Measurements from ENCODE around the gene SLC27A3.

The SLC27A3 gene

DNA sequence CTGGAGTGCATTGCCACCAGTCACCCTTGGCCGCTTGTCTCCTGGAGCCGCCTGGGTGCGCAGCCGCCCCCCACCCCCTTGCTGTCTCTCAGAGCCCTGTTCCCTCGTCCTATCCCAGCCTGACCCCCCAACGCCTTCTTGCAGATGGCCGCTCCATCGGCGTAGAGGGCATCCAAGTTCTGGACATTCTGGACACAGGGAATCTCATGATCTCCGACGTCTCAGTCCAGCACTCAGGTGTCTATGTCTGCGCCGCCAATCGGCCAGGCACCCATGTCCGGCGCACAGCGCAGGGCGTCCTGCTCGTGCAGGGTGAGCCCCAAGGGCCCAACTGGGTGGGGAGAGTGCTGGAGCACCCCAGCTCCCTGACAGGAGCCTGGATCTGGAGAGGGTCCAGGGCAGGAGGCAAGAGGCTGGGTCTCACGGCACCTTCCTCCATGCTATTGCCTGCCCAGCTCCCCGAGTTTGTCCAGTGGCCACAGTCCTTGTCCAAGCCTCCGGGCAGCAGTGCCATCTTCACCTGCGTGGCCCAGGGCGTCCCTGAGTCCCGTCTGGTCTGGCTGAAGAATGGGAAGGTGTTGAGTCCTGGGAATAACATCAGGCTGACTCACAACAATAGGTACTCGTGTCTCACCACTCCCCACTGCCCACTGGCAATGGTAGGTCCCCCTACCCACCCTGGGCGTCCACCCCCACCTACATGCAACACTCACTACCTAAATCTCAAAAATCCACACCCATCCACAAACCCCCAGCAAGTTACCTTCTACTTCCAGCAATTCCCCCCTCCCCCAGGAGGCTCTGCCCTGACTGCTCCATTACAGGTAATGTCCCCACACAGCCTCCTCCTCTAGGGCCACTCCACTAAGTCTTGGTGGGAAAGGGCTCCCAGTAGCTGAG is 24.6 kb downstream of the SLC27A3 start:
- DNase-seq, result no peak

DNA sequence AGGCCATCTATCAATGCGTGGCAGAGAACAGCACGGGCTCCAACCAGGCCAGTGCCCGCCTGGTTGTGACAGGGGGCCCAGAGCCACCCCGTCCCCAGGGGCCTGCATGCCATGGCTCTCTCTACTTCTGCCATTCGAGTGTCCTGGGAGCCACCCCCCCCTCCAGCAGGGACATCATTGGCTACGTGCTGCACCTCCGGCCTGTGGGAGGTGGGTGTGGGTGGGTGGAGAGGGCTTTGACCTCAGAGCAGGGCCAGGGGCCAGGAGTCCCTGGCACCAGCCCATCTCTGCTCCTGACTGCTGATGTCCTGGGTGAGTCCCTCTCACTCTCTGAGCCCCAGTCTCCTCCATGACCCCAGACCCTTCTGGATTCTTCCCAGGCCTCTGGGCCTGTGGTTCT is 25.3 kb downstream of the SLC27A3 start:
- no peak for DNase-seq

DNA sequence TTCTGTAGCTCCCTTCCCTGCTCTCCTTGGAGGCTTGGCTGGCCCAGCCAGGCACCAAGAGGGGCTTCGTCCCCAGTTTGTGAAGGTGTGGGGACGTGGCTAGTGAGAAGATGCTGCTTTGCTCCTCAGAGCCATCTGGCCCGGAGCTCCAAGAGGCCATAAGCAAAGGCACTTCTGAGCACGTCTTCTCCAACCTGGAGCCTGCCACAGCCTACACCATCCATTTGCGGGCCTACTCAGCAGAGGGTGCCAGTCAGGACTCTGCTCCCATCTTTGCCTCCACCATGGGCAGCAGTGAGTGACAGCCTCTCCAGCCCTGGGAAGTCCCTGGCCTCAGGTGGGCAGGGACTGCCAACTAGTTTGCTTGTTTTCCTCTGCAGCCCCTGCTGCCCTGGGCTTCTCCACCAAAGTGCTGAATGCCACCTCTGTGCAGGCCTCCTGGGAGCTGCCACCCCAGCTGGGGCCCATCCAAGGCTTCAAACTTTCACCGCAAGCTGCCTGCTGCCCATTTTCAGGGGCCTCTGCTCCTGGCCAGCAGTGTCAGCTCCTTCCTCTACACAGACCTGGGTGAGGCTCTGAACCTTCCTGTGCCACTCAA is 25.9 kb downstream of the SLC27A3 start:
- no peak for DNase-seq

DNA sequence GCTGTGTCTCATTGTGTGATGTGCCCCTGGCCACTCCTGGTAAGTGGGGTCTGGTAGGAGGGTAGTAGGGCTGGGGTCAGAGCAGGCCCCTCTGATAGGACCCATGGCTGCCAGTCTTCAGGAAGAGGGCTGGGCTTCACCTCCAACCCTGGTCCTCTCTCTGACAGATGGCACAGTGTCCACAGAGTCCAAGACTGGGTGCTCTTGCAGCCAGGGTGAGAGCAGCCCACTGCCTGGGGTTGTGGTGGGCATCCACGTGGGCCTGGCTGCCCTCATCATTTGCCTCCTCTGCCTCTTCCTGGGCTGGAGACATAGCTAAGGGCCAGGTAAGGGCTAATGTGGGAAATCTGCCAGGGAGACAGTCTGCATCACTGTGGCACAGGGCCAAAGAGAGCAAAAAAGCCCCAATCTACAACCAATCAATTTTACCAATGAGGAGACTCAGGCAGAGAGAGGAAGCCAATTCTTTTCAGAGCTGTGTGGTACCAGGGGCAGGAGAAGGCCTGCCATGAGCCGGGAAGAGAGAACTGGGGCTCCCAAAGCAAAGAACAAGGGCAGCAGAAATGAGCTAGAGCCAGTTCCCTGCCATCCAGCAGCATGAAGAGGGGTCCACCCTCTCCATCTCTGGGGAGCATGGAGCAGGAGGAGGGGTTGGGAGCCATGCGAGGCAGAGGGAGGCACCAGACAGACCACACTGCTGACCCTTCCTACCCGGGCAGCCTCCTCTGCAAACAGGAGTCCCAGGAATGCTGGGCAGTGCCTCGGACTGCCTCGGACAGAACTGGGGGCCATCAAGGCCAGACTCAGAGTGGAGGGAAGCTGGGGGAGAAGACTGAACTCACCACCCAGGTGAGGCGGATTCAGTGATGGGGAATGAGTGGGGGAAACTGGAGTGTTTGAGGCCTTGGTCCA is 26.8 kb downstream of the SLC27A3 start:
- no peak for DNase-seq

DNA sequence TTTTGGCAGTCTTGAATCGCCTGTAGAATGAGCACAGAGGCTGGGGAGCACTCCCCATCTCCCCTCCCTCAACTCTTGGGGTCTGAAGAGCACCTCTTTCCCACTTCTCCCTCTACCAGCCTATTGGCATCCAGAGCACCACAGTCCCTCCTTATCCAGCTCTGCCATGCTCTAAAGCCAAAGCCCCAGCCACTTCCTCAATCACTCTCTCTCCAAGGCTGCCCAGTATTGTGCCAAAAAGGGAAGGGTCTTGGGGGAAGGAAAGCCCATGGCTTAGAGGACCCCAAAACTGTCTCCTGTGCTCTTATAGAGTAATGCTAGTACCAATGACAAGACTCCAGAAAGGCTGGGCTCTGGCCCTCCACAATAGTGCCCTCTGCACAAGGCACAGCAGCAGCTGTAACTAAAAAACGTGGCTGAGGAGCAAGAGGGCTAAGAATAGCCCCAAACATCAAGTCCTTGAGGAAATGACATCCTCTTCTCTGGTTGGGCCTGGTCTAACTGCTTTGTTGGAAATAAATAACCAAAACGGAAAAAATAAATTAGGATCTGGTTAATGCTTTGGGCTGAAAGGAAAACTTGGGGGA is 28.4 kb downstream of the SLC27A3 start:
- no peak for DNase-seq

DNA sequence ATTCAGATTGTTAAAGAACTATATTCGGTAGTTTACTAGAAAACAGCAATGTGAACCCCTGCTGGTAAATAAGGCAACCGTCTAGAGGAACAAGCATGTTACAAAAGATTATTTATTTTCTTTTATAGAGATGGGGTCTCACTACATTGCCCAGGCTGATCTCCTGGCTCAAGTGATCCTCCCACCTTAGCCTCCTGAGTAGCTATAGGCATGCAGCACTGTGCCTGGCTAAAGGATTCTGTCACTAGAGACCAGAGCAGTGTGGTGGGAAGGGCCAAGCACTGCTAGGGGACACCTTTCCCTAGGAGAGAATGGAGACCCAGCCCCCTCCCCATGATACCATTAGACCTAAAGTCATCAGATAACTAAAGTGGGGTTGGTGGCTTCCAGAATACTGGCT is 28.9 kb downstream of the SLC27A3 start:
- no peak for DNase-seq

DNA sequence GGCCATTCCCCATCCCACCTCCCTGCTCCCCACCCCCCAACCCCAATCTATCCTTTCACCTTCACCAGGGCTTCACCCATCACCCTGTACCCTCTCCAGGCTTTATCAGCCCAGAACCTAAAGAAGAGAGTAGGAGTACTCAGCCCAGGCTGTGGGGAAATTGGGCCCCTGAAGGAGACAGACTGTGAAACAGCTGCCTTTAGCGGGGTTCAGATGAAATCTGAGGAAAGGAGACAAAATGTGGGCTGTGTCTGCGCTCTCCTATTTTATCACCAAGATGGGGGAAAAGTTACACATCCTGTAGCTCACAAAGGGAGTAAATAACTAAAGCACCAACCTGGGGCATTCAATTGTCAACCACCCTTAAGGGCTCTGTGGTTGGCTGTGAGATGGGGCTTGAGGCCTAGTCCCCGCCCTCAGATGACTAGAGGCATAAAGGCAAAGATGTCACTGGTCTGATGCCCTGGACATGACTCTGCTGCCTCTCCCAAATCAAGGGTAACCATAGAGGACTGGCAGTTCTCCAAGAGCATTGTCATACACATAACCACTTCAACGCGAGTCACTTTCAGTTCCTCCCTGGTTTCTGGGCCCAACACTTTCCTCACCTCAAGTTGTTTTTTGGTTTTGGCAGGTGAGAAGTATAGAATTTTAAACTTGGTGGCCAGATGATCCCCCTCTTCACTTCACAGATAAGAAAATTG is 30.0 kb downstream of the SLC27A3 start:
- no peak for DNase-seq

DNA sequence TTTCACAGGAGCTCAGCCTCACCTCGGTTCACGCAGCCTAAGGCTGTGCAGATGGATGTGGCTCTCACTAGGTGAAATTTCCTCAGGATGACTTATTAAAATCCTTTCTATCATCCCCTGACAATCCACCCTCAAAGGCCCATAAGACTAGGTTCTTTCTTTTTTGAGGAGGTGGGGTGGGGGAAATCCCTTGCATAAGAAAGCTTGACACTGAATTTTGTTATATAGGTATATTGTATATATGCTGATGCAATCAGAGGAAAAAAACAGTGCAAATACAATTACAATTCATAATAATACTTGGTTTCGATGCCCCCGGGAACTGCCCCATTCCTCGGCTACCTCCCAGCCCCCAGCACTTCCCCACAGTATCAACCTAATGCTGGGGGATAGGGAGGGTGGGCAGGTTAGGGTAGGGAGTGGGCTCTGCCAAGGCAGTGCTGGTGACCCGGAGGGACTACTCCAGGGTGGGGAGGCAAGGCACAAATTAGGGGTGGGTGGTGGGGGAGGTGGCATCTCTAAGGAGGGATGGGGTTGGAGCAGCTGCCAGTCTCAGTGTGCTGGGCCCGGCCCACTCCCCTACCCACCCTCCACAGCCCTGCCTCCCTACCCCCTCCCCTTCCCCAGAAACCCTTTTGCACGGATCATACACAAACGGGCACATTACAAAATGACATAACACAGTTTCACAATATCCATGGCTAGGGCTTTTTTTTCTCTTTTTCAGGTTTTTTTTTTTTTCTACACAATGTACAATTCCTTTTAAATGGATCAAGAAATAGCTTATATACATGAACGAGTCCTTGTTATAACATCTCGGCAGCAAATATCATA is 30.9 kb downstream of the SLC27A3 start:
- no peak for DNase-seq

DNA sequence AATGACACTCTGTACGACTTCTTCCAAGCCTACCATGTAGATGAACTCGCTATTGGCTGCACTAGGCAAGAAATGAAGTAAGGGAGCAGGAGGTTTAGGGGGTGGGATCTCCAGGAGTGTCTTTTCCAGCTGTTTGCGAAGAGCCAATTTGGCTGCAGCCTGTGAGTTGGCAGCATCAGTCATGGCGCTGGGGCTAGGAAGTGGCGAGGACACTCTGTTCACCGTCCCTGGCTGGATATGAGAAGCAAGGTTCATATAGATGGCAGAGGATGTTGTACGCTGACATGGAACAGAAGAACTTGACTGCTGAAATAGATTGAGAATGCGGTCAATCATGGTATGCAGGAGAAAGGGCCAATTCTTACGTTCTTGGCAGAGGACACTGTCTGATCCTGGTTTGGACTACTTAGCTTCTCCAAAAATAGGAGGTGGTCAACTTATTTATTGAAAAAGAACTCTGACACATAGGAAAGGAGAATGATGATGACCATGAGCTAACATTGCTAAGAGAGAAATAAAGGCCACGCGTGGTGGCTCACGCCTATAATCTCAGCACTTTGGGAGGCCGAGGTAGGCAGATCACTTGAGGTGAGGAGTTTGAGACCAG is 41.2 kb downstream of the SLC27A3 start:
- no peak for DNase-seq

DNA sequence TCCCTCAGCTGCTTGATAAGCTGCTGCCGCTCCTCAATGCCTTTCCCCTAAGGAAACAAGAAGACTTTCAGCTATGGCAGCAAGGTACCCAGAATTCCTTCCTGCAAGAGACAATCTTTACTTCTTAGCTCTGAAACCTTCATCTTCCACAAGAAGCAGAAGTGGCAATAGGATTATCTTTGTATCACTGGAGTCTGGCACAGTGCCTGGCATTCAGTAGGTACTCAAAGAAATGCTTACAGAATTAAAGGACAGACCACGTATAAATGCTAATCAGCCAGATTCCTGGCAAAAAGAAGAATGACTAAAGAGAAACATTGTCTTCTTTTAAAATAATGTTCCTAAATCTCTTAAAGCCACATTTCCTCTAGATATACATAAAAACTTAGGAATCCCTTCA is 43.7 kb downstream of the SLC27A3 start:
- no peak for DNase-seq

DNA sequence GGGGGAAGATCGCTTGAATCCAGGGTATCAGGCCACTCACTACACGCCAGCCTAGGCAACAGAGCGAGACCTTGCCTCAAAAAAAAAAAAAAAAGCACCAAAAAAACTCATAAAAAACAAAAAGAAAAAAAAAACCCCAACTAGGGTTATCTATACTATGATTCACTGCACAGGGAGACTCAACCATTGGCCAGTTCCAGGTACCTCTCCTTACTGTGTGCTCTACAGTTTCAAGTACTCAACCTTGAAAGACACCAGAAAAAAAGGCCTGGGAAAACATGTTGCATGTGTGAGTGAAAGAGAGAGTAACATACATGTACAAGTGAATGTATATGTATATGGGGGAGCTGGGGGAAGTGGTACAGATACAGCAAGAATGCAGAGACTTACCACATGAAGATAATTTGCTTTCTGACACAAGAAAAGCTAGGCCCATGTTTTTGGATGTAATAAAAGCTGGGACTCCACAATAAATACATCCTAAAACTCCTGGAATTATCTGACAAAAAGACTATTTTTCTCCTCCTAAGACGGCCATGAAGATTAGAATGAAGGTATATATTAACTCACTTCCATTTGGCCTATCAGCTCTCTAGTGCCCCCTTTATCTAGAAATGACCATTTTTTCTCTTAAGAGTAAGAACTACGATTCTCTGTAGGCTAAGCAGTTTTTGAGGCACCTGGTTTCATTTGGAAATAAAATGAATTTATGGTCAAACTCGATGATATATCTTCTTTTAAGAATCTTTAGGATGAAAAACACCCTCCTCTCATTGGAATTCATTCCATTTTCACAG is 52.2 kb downstream of the SLC27A3 start:
- no peak for DNase-seq
